PC-3 (cell line): ENCODE data around the gene PERP. TPM values are rescaled to one million over a fixed set of nuclear protein-coding genes. Genes with fewer than 3 reads are reported as not detected.

Experiments
- ATAC-seq: fragments of 200-7000 bp; cut with Tn5 transposase; 2 replicates; pipeline ENCODE4 v1.9.1; 2020; ENCODE audit warnings: mild to moderate bottlenecking, moderate library complexity
- BruUV-seq: library from RNA; stranded (reverse); fragments of 400-500 nt; replicated peaks from 2 replicates; lab custom pipeline; 2021; lab: Mats Ljungman, UMichigan
- CTCF ChIA-PET: fragments of 300-600 bp; sonication (Branson Sonifier 250); formaldehyde crosslinking; loops from one replicate; lab custom pipeline; 2022; ENCODE audit warnings: antibody characterized with exemption; lab: Charles Lee
- POLR2A ChIA-PET: fragments of 300-600 bp; sonication (Branson Sonifier 250); formaldehyde crosslinking; loops from one replicate; lab custom pipeline; 2022; ENCODE audit warnings: antibody characterized with exemption; ENCODE audit not compliant: unreplicated experiment; lab: Charles Lee
- DNase-seq: peaks from one replicate; pipeline ENCODE4 v3.0.0-alpha.2; 2015
- H2AFZ ChIP-seq: fragments of 300-600 bp; sonication (generic); 2 replicates; pipeline ENCODE4 v1.6.0; 2016; ENCODE audit warnings: antibody characterized with exemption, low read length
- H3F3A ChIP-seq: fragments of 300-600 bp; sonication (generic); one replicate; pipeline ENCODE4 v1.6.0; 2017; ENCODE audit warnings: antibody characterized with exemption, low read length, control low read depth, mild to moderate bottlenecking; ENCODE audit not compliant: unreplicated experiment
- H3K27ac ChIP-seq: fragments of 300-600 bp; sonication (generic); 2 replicates; pipeline ENCODE4 v1.5.1; 2016; ENCODE audit warnings: mild to moderate bottlenecking, low read length
- H3K27me3 ChIP-seq: fragments of 300-600 bp; sonication (generic); 2 replicates; pipeline ENCODE4 v1.6.1; 2016; ENCODE audit warnings: low read length, mixed read lengths
- H3K36me3 ChIP-seq: fragments of 300-600 bp; sonication (generic); 2 replicates; pipeline ENCODE4 v1.6.1; 2016; ENCODE audit warnings: low read depth, mixed run types, low read length, mixed read lengths
- H3K4me1 ChIP-seq: fragments of 300-600 bp; sonication (generic); 2 replicates; pipeline ENCODE4 v1.5.1; 2016; ENCODE audit warnings: low read length; ENCODE audit not compliant: insufficient read depth
- H3K4me2 ChIP-seq: fragments of 300-600 bp; sonication (generic); 2 replicates; pipeline ENCODE4 v1.6.0; 2016; ENCODE audit warnings: low read length
- H3K4me3 ChIP-seq: fragments of 300-600 bp; sonication (generic); 2 replicates; pipeline ENCODE4 v1.5.1; 2016; ENCODE audit warnings: mild to moderate bottlenecking, low read length, mixed read lengths
- H3K79me2 ChIP-seq: fragments of 300-600 bp; sonication (generic); 2 replicates; pipeline ENCODE4 v1.6.1; 2017; ENCODE audit warnings: low read length, mixed read lengths
- H3K9ac ChIP-seq: fragments of 300-600 bp; sonication (generic); 2 replicates; pipeline ENCODE4 v1.6.0; 2016; ENCODE audit warnings: mild to moderate bottlenecking, low read length
- H3K9me2 ChIP-seq: fragments of 300-600 bp; sonication (generic); replicated peaks from 2 replicates; pipeline ENCODE4 v1.6.1; 2016; ENCODE audit warnings: mixed run types, low read length, mixed read lengths
- H3K9me3 ChIP-seq: fragments of 300-600 bp; sonication (generic); 2 replicates; pipeline ENCODE4 v1.6.1; 2016; ENCODE audit warnings: low read length, mixed read lengths
- H4K20me1 ChIP-seq: fragments of 300-600 bp; sonication (generic); 2 replicates; pipeline ENCODE4 v1.6.1; 2016; ENCODE audit warnings: low read length, mixed read lengths
- EZH2 ChIP-seq: fragments of 300-600 bp; sonication (generic); IDR thresholded peaks from one replicate; pipeline ENCODE4 v1.6.1; 2017; ENCODE audit warnings: antibody characterized with exemption, mild to moderate bottlenecking, low read length; ENCODE audit not compliant: unreplicated experiment
- EZH2phosphoT487 ChIP-seq: fragments of 300-600 bp; sonication (generic); IDR thresholded peaks from 2 replicates; pipeline ENCODE4 v1.6.1; 2018; ENCODE audit warnings: mild to moderate bottlenecking, antibody characterized with exemption, low read length, borderline replicate concordance
- intact Hi-C: fragments of 100-400 bp; cut with micrococcal nuclease; formaldehyde crosslinking; loops from 2 replicates; pipeline ENCODE4 v1.9.0; 2023
- total RNA-seq: library from RNA; depleted of rRNA; stranded (reverse); fragments of >200 nt; gene quantifications from 2 replicates; pipeline ENCODE4 v1.2.3, GENCODE V29; 2014
- TF ChIP-seq, protein P1 (sequence below): fragments of 300-600 bp; sonication (generic); conservative IDR thresholded peaks from 2 replicates; pipeline ENCODE4 v1.5.1; 2017; ENCODE audit warnings: antibody characterized with exemption, low read depth, mild to moderate bottlenecking, low read length

PERP gene
- total RNA-seq, 1 experiment from 2014 or later = 50.3 TPM

DNA sequence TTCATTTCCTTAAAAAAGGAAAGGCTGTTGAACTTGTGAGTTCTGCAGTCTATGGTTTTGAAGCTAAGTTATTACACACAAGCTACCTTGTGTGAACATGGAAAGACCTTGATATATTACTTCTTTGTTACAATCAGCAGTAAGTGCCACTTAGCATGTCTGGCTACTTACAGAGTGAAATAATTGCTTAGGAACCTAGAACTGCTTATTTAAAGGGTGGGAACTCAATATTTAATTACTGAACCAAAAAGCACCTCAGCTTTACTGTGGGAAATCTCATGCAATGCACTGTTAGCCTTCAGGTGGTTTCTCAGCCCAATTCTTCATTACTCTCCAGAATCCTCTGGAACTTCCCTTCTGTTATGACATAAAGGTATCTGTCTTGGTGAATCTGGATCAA lies 17.9 kb downstream of the PERP start:
- TF ChIP-seq, protein P1, sequence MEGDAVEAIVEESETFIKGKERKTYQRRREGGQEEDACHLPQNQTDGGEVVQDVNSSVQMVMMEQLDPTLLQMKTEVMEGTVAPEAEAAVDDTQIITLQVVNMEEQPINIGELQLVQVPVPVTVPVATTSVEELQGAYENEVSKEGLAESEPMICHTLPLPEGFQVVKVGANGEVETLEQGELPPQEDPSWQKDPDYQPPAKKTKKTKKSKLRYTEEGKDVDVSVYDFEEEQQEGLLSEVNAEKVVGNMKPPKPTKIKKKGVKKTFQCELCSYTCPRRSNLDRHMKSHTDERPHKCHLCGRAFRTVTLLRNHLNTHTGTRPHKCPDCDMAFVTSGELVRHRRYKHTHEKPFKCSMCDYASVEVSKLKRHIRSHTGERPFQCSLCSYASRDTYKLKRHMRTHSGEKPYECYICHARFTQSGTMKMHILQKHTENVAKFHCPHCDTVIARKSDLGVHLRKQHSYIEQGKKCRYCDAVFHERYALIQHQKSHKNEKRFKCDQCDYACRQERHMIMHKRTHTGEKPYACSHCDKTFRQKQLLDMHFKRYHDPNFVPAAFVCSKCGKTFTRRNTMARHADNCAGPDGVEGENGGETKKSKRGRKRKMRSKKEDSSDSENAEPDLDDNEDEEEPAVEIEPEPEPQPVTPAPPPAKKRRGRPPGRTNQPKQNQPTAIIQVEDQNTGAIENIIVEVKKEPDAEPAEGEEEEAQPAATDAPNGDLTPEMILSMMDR = no peak
- TF ChIP-seq EZH2phosphoT487 = no peak
- no peak for TF ChIP-seq EZH2
- no peak for DNase-seq
- Histone ChIP-seq H3K79me2 (no peaks in the 10 kb centered on the region), H4K20me1 (no peaks in the 10 kb centered on the region), H3K9me2 (no peaks in the 10 kb centered on the region), H2AFZ (no peak overlapping the region), H3K9me3 (no peaks in the 10 kb centered on the region), H3F3A (peaks cover 4% of the 10 kb centered on the region), H3K27me3 (no peaks in the 10 kb centered on the region), H3K4me3 (no peak overlapping the region), H3K4me1 (peaks cover 36% of the 10 kb centered on the region), H3K36me3 (peaks cover 5% of the 10 kb centered on the region), H3K4me2 (peak overlapping the region; percentile 79), H3K27ac (peak overlapping the region; percentile 74; the same call in 1 of the 2 replicates), H3K9ac (no peak overlapping the region)
- CTCF ChIA-PET = no interaction called here
- no peak for ATAC-seq
- POLR2A ChIA-PET = no interaction called here
- intact Hi-C loops = no loop called here
- no TSS peak for BruUV-seq

DNA sequence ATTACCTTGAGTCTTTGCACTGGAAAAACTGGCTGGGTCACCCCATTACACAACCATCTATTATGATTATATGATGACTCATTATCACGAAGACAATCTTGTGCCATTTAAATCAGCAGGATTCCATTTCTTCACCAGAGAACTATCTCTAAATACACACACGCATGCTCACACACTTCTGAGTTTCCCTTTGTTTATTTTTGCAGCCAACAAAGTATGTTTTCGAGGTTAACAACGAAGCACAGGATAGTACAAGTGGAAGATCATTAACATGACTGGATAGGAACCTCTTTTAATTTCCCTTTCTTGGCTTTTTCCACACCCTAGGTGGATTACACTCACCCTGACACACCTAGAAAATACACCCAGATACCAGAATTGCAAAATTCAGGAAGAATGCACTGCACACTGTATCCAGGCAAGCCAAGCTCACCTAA lies 18.9 kb downstream of the PERP start:
- no peak overlapping the region for H2AFZ ChIP-seq
- H4K20me1 ChIP-seq = no peaks in the 10 kb centered on the region
- POLR2A ChIA-PET = no interaction called here
- peaks cover 36% of the 10 kb centered on the region for H3K4me1 ChIP-seq
- DNase-seq (peak; percentile 87), ATAC-seq (peak; percentile 78)
- CTCF ChIA-PET = no interaction called here
- no peaks in the 10 kb centered on the region for H3K79me2 ChIP-seq
- H3F3A ChIP-seq = peaks cover 4% of the 10 kb centered on the region
- no peak overlapping the region for H3K9ac ChIP-seq
- BruUV-seq = no TSS peak
- H3K27ac ChIP-seq = peak overlapping the region; percentile 74
- peaks cover 5% of the 10 kb centered on the region for H3K36me3 ChIP-seq
- no peaks in the 10 kb centered on the region for H3K9me2 ChIP-seq
- H3K4me3 ChIP-seq = peak overlapping the region; percentile 48
- no peak for TF ChIP-seq EZH2phosphoT487
- TF ChIP-seq, protein P1 = no peak
- no peak for TF ChIP-seq EZH2
- H3K9me3 ChIP-seq = no peaks in the 10 kb centered on the region
- intact Hi-C loops = loop anchor here (1.0 kb wide), 2 partner anchors 17 to 80 kb away; no protein-coding TSS in a partner anchor
- H3K27me3 ChIP-seq = no peaks in the 10 kb centered on the region
- peak overlapping the region; percentile 79 for H3K4me2 ChIP-seq

DNA sequence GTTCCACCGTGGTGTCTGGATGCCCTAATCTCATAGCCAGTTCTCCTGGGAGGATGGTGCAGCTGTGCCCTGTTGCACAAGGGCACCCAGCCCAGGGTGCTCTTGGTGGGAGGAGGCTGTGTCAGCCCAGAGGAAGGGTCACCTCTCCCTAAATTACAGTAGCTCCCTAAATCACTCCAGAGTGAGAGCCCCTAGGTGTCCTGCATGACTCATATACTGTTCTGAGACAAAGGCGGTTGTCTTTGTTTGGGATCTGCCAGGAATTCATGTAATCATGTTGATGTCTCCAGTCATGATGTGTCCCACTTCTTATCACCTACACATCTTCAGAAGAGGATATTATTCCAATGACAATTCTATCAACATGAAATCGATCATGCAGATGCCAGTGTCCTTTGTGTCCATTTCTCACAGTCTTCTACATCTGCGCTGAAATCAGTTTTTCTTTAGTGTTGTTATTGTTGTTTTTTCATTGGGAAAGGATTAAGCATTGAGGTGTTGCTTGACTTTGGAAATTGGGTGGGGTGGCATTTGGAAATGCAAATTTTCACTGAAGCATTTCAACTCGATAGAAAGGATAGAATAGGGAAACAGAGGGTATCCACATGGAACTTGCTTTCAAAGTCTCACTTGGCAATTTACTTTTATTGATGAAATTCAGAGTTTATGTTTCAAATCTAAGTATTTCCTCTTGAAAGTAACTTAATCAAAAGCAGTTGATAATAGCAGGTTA lies 19.5 kb downstream of the PERP start:
- Histone ChIP-seq H3K27ac (peak overlapping the region; percentile 74), H3K4me3 (peak overlapping the region; percentile 32; the same call in 1 of the 2 replicates), H2AFZ (no peak overlapping the region), H3K9ac (no peak overlapping the region), H4K20me1 (no peaks in the 10 kb centered on the region), H3K9me2 (no peaks in the 10 kb centered on the region), H3F3A (peaks cover 4% of the 10 kb centered on the region), H3K4me2 (peak overlapping the region; percentile 67), H3K79me2 (no peaks in the 10 kb centered on the region), H3K36me3 (peaks cover 5% of the 10 kb centered on the region), H3K4me1 (peaks cover 36% of the 10 kb centered on the region), H3K9me3 (no peaks in the 10 kb centered on the region), H3K27me3 (no peaks in the 10 kb centered on the region)
- ChIA-PET POLR2A (interaction anchor here (0.5 kb wide), 1 partner anchor 18 kb away, joined by 4 read pairs; no protein-coding TSS in a partner anchor), CTCF (interaction anchor here (0.9 kb wide), 1 partner anchor 81 kb away, joined by 3 read pairs; no protein-coding TSS in a partner anchor)
- TF ChIP-seq EZH2phosphoT487 = no peak
- TF ChIP-seq EZH2 = no peak
- TF ChIP-seq, protein P1 = no peak
- no TSS peak for BruUV-seq
- intact Hi-C loops = loop anchor here (1.0 kb wide), 2 partner anchors 18 to 79 kb away; no protein-coding TSS in a partner anchor
- ATAC-seq (no peak), DNase-seq (peak; percentile 25)
